Measurements from ENCODE around the gene MPPED2.

MPPED2 gene

GRCh38 chr11:30447058-30447640 is 139.0 kb downstream of the MPPED2 start:
- DNase-seq: no peak

GRCh38 chr11:30446520-30446919 is 139.6 kb downstream of the MPPED2 start:
- DNase-seq: no peak

GRCh38 chr11:30445056-30445455 is 141.1 kb downstream of the MPPED2 start:
- DNase-seq: no peak

GRCh38 chr11:30440510-30440909 is 145.6 kb downstream of the MPPED2 start:
- DNase-seq: no peak

GRCh38 chr11:30436801-30437200 is 149.4 kb downstream of the MPPED2 start:
- no peak for DNase-seq

GRCh38 chr11:30435488-30435887 is 150.7 kb downstream of the MPPED2 start:
- DNase-seq: no peak

- no peak for DNase-seq
These were observed 151.3 kb downstream of the MPPED2 start for GRCh38 chr11:30434901-30435300.

- DNase-seq: no peak
These were observed 152.3 kb downstream of the MPPED2 start for GRCh38 chr11:30433831-30434230.

GRCh38 chr11:30432716-30433115 is 153.4 kb downstream of the MPPED2 start:
- DNase-seq: no peak

GRCh38 chr11:30432178-30432577 is 154.0 kb downstream of the MPPED2 start:
- no peak for DNase-seq

GRCh38 chr11:30431127-30431814 is 154.9 kb downstream of the MPPED2 start:
- no peak for DNase-seq

- DNase-seq: no peak
These were observed 156.6 kb downstream of the MPPED2 start for GRCh38 chr11:30429550-30429949.

- DNase-seq: no peak
These were observed 159.4 kb downstream of the MPPED2 start for GRCh38 chr11:30426781-30427180.

GRCh38 chr11:30424844-30425243 is 161.3 kb downstream of the MPPED2 start:
- no peak for DNase-seq

GRCh38 chr11:30424321-30424720 is 161.8 kb downstream of the MPPED2 start:
- DNase-seq: no peak

- DNase-seq: no peak
These were observed 162.3 kb downstream of the MPPED2 start for GRCh38 chr11:30423886-30424285.

- no peak for DNase-seq
These were observed 162.9 kb downstream of the MPPED2 start for GRCh38 chr11:30423279-30423648.

- no peak for DNase-seq
These were observed 163.5 kb downstream of the MPPED2 start for GRCh38 chr11:30422447-30423278.

GRCh38 chr11:30420233-30420787 is 165.8 kb downstream of the MPPED2 start:
- no peak for DNase-seq

GRCh38 chr11:30414806-30415205 is 171.3 kb downstream of the MPPED2 start:
- no peak for DNase-seq

GRCh38 chr11:30414244-30414643 is 171.9 kb downstream of the MPPED2 start:
- no peak for DNase-seq

- no peak for DNase-seq
These were observed 173.6 kb downstream of the MPPED2 start for GRCh38 chr11:30412509-30412908.

- DNase-seq: no peak
These were observed 174.8 kb downstream of the MPPED2 start for GRCh38 chr11:30411383-30411782.
